ENCODE data around the gene OSBPL10. TPM values are rescaled to one million over a fixed set of nuclear protein-coding genes. Genes with fewer than 3 reads are reported as not detected.

The OSBPL10 gene
- total RNA-seq, 1 donor from 2014 or later, result 10.9 TPM

DNA sequence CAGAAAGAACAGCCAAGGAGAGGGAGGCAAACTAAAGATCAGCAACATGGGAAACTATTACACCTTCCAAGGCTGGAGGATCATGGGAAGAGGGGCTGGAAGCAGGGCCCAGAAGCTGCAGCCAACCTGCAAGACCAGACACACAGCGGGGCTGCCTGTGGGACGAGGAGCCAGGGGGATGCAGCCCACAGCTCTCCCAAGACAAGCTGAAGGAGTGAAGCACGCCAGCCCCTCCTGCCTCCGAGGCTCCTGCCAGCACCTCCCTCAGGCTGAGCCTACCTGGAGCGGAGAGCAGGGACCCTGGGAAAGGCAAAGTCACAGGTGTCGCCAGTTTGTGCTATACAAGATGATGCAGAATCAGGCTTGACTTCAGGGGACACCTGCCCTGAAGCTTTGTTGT lies 133.3 kb downstream of the OSBPL10 start:
- no peak for DNase-seq

DNA sequence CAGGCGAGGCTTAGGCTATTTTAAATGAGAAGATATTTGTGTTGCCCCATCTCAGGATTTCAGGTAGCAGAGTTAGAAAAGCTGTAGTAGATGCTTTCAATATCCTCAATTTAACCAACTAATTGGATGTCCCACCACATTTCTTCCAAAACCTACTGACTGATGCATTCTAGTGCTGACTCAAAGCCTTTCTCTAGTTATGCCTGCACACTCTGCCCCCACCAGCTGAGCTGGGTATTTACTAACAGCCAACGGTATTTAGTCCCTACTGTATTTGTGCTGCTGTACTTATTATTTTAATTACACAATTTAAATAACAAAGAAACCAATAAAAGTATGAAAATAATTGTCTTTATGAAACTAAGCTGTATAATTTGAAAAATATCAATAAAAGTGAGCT lies 139.5 kb downstream of the OSBPL10 start:
- no peak for DNase-seq

- no peak for DNase-seq
Observed at GRCh38 chr3:31840252-31840651, 140.8 kb downstream of the OSBPL10 start.

- no peak for DNase-seq
Observed at GRCh38 chr3:31839144-31839917, 141.7 kb downstream of the OSBPL10 start.

DNA sequence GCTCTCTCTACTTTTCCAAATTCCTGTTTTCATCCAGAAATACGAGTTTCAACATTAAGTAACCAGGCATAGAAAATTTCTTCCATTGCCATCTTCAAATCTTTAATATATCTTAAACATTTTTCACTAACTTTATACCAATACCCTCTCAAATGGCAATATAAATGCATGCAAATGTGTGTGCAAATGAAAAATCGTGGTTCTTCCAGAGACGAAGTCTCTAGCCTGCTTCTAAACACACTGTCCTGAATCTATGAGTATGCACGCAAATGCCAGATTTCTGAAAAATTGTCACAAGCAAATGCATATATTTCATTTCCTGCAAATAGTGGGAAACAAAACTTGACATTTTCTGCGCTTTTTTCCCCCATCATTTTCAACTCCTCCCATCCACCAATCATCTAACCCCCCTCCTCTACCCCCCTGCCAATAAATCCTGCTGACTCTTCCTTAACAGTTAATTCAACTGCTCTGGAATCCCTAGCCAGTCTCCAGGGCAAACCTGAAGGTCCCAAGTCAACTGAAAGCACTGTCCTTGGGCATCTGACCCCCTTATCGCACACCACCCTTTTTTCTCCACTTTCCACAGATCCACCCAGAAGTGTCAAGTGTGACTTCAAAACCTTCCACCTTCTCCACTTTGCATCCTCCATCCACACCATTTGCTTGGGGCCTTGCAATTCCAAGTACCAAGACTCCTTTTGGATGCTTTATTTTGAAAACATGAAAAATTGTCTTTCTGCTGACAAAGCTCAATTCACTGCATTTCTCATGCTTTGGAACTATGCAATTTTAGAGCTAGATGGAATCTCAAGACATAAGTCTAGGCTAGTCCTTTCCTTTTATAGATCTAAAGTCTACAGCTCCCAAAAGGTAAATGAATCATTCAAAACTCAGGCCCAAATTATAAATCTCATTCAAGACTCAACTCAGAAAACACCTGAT lies 144.7 kb downstream of the OSBPL10 start:
- no peak for DNase-seq

DNA sequence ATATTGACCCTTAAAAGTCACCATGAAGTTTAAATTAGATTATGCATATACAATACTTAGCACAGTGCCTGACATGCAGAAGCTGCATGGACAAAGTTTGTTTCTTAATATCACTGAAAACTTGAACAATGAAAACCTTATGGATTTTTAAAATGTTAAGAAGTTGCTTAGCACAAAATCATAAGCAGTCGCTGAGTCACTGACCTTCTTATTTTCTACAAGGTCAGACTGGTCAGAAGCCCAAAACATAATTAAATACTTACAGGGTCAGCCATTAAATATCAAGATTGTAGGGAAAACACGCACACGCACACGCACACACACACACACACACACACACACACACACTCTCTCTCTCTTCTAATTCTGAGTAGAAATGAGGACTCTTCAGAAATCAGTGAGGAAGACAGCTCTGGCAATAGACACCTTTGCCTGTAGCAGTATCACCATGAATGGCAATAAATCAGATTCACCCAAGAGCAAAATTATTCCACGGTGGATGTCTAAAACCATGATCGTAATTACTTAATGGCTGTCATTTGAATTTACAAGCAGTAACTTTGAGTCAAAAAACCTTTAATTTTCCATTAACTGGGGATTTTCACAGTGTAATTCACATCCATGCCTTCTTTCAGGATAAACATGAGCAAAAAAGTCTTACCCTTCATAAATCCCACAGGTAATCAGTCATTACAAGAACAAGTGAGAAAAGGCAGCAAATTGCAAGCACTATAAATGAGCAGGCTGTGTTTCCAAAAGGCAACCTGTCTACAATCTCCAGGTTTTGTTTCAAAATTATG lies 147.5 kb downstream of the OSBPL10 start:
- no peak for DNase-seq

- no peak for DNase-seq
Observed at GRCh38 chr3:31832551-31832950, 148.5 kb downstream of the OSBPL10 start.

DNA sequence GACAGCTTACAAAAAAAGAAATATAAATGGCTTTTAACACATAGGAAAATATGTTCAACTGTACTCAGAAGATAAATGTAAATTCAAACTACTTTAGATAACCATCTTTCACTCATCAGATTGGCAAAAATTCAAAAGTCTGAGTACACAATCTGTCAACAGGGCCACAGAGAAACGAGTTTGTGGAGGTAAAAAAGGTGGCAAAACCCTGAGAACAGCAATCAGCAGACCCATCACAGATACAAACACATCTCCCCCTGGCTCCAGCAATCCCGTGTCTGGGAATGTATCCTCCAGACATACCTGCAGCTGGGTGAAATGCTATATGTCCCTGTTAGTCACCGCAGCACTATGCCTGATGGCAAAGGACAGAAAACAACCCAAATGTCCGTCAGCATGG lies 149.5 kb downstream of the OSBPL10 start:
- no peak for DNase-seq

DNA sequence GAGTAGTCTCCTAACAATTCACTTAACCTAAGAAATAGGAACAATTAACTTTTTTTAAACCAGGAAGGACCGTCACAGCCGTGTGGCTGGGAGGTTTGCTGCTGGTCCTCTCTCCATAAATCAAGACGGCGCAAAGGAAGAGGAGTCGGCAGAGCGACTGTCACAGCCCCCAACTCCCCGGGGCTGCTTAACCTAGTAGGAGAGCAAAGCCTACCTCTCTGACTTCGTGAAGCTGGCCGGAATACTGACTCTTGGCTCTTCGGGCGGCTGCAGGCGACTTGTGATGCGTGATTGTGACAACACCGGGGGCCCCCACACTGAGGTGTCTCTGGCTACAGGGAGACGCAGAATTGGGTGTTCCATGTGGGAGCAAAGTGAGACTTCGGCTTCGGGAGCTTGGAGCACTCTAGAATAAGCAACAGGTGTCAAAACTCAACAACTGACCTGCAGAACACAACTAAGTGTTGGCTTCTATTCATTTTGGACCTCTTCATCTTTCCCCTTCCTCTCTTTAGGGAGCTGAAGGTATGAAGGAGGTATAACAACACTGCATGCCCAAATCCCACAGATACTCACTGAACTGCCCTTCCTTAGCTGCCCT lies 151.1 kb downstream of the OSBPL10 start:
- no peak for DNase-seq

- DNase-seq, result no peak
Observed at GRCh38 chr3:31829010-31829409, 152.1 kb downstream of the OSBPL10 start.

DNA sequence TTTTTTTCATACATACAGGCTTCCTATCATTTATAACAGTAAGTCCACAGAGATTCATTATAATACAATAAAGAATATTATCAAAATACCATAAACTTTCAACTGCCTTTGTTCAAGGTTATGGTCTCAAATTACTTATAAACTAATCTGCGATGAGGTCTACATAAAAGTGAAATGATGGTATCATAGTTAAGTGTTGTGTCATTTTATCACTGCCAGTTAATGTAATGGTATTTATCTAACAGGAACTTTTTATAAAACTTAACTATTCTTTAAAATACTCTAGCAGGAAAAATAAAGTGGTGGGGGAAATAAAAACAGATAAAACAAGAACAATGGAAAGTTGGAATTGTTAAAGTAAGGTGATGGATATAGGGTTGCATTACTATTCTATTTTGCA lies 153.1 kb downstream of the OSBPL10 start:
- no peak for DNase-seq

GRCh38 chr3:31823184-31823583 lies 157.9 kb downstream of the OSBPL10 start:
- DNase-seq, result no peak

DNA sequence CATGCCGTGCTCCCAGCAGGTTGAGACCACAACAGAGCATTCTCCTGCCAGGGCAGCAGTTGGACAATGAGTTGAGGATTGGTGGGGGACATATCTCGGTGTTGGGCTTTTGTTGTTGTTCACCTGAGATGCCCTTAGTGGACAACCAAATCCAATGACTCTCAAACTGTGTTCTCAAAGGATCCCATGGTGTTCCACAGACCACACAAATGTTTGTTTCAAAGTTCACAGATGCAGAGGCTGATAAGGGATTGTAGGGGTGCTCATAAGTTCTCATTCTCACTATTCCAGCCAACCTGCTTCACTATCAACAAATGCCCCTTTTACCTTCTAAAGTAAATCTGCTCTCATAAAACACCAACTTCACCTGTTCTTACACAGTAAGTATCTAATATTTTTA lies 159.9 kb downstream of the OSBPL10 start:
- no peak for DNase-seq

GRCh38 chr3:31819441-31819840 lies 161.6 kb downstream of the OSBPL10 start:
- no peak for DNase-seq

DNA sequence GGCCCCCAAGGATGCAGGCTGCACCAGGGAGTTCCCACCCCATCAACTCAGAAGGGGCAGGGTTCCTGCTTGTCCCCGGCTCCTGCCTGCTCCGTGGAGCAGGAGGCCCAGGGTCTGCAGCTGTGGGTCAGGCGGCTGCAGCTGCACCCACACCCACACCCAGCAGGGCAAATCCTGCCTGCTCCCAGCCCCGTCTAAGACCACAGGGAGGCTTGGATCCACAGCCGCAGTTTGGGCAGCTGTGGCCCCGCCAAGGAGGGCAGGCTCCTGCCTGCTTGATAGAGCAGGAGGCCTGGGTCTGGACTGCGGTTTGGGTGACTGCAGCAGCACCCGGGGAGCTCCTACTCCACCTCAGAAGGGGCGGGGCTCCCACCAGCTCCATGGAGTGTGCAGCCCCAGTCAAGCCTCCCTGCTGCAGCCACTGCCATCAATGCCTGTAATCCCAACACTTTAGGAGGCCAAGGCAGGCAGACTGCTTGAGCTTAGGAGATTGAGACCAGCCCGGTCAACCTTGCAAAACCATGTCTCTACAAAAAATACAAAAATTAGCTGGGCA lies 163.6 kb downstream of the OSBPL10 start:
- DNase-seq, result no peak

- no peak for DNase-seq
Observed at GRCh38 chr3:31815631-31816440, 165.2 kb downstream of the OSBPL10 start.

- DNase-seq, result no peak
Observed at GRCh38 chr3:31815006-31815405, 166.1 kb downstream of the OSBPL10 start.

- no peak for DNase-seq
Observed at GRCh38 chr3:31813686-31814085, 167.4 kb downstream of the OSBPL10 start.

DNA sequence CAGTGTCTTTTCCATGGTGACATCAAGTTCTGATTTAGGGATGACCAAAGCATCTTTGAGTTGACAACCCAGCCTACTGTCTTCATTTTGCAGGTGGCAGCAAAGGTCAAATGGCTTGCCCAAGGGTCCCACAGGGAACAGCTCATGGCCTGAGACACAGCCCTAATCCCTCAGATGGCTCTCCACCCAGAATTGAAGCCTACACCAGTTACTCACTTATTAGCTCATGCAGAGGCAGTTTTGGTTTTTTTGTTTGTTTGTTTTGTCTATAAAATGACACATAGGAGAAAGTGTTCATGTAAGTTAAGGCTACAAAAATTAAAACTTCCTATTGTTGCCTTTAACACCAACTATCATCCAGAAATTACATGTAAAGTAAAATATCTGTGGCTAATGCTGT lies 167.9 kb downstream of the OSBPL10 start:
- no peak for DNase-seq

- DNase-seq, result no peak
Observed at GRCh38 chr3:31810991-31811433, 170.1 kb downstream of the OSBPL10 start.
